Gastrocnemius medialis (tissue), 4 donors: ENCODE measurements around the gene SREBF2.

Experiments used
- POLR2A ChIP-seq, 2 donors: fragments of 450-650 bp; IDR thresholded peaks; one replicate each; pipeline ENCODE4 v1.6.1; 2017; ENCODE audit warnings: antibody characterized with exemption in 2 of 2, mild to moderate bottlenecking in 2 of 2, moderate library complexity in 2 of 2
- TF ChIP-seq, protein P1 (sequence below), 5 experiments: fragments of 450-650 bp in 3 of 5; fragments of 200-600 bp in 2 of 5; sonication (generic) in 2 of 5; IDR thresholded peaks in 4 of 5; conservative IDR thresholded peaks in 1 of 5; 1 replicate in 4 of 5; 2 replicates in 1 of 5; pipeline ENCODE4 v1.5.1; 2016 to 2019; ENCODE audit warnings: antibody characterized with exemption in 5 of 5, mild to moderate bottlenecking in 3 of 5, moderate library complexity in 3 of 5

GRCh38 chr22:41952713-41953112 is 119.8 kb downstream of the SREBF2 start:
- TF ChIP-seq, protein P1, sequence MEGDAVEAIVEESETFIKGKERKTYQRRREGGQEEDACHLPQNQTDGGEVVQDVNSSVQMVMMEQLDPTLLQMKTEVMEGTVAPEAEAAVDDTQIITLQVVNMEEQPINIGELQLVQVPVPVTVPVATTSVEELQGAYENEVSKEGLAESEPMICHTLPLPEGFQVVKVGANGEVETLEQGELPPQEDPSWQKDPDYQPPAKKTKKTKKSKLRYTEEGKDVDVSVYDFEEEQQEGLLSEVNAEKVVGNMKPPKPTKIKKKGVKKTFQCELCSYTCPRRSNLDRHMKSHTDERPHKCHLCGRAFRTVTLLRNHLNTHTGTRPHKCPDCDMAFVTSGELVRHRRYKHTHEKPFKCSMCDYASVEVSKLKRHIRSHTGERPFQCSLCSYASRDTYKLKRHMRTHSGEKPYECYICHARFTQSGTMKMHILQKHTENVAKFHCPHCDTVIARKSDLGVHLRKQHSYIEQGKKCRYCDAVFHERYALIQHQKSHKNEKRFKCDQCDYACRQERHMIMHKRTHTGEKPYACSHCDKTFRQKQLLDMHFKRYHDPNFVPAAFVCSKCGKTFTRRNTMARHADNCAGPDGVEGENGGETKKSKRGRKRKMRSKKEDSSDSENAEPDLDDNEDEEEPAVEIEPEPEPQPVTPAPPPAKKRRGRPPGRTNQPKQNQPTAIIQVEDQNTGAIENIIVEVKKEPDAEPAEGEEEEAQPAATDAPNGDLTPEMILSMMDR (IDR thresholded peaks at IDR 0.05 in 4 of 5, conservative IDR thresholded peaks at IDR 0.05 in 1 of 5): no peak
- no peak for TF ChIP-seq POLR2A (IDR thresholded peaks at IDR 0.05)
